K562 (cell line): ENCODE results near the gene NUAK2.

ENCODE experiments used
- CTCF ChIP-seq, 3 experiments: IDR thresholded peaks in 2 of 3; conservative IDR thresholded peaks in 1 of 3; 2 replicates each; pipeline ENCODE4 v1.5.1; 2011 to 2012; ENCODE audit warnings: low read length in 3 of 3, mild to moderate bottlenecking in 3 of 3, control low read depth in 2 of 3, improper control_type of control experiment in 1 of 3, inconsistent platforms in 1 of 3, low read depth in 1 of 3, mixed read lengths in 1 of 3, moderate library complexity in 1 of 3; ENCODE audit not compliant: insufficient read depth in 2 of 3
- MYNN ChIP-seq, 2 experiments: sonication (generic); formaldehyde crosslinking in 1 of 2; IDR thresholded peaks; 2 replicates each; pipeline versions ENCODE4 v1.5.0 to v1.6.1; 2016 to 2020; ENCODE audit warnings: antibody characterized with exemption in 1 of 2, missing genetic modification reagents in 1 of 2
- SFPQ ChIP-seq: fragments of 200-400 bp; formaldehyde crosslinking; IDR thresholded peaks from 2 replicates; pipeline ENCODE4 v1.6.1; 2017; ENCODE audit warnings: mild to moderate bottlenecking, low read depth, low read length, moderate library complexity

- TF ChIP-seq SFPQ (no peak), MYNN (IDR thresholded peaks at IDR 0.05) (no peak), MYNN (CRISPR knock-in tag; IDR thresholded peaks at IDR 0.05) (no peak), CTCF (IDR thresholded peaks at IDR 0.05 in 2 of 3, conservative IDR thresholded peaks at IDR 0.05 in 1 of 3; ENCODE audit: insufficient read depth in 2 of 3, low read depth in 1 of 3, low read length in 3 of 3) (no peak)
Measured at GRCh38 chr1:205259998-205260397, 61.5 kb downstream of the NUAK2 start.
